ACC112 (cell line): Measurements from ENCODE around the gene PROSER2.
"Not testable (repeated sequence)": the region's sequence is repeated elsewhere in the genome, so short reads cannot be mapped to it uniquely, and the experiment has no call there.

Experiments used
- H2AFZ ChIP-seq: fragments of 200-600 bp; sonication (generic); one replicate; pipeline ENCODE4 v1.6.0; 2017; ENCODE audit warnings: antibody characterized with exemption, low read length; ENCODE audit not compliant: unreplicated experiment
- H3K27ac ChIP-seq: fragments of 200-600 bp; sonication (generic); 2 replicates; pipeline ENCODE4 v1.5.1; 2014; ENCODE audit warnings: low read depth, mild to moderate bottlenecking, antibody characterized with exemption, low read length, moderate library complexity
- H3K27me3 ChIP-seq: fragments of 200-600 bp; sonication (generic); 2 replicates; pipeline ENCODE4 v1.6.1; 2014; ENCODE audit warnings: mild to moderate bottlenecking, antibody characterized with exemption, low read length, moderate library complexity, mixed read lengths; ENCODE audit not compliant: insufficient read depth
- H3K36me3 ChIP-seq: fragments of 200-600 bp; sonication (generic); 2 replicates; pipeline ENCODE4 v1.6.1; 2016; ENCODE audit warnings: mild to moderate bottlenecking, antibody characterized with exemption, low read length, moderate library complexity, mixed read lengths; ENCODE audit not compliant: insufficient read depth
- H3K4me1 ChIP-seq: fragments of 200-600 bp; sonication (generic); one replicate; pipeline ENCODE4 v1.6.1; 2016; ENCODE audit warnings: low read length, mixed read lengths; ENCODE audit not compliant: insufficient read depth, unreplicated experiment, control insufficient read depth
- H3K4me3 ChIP-seq: fragments of 200-600 bp; sonication (generic); 2 replicates; pipeline ENCODE4 v1.5.1; 2014; ENCODE audit warnings: mild to moderate bottlenecking, low read depth, low read length
- H3K79me2 ChIP-seq: fragments of 200-600 bp; sonication (generic); one replicate; pipeline ENCODE4 v1.6.0; 2016; ENCODE audit warnings: low read length; ENCODE audit not compliant: control insufficient read depth, unreplicated experiment, insufficient read depth

PROSER2 gene

GRCh38 chr10:11887381-11888227, 64.4 kb downstream of the PROSER2 start:
- Histone ChIP-seq H3K4me3 (no peak overlapping the region), H3K4me1 (peaks cover 8% of the 10 kb centered on the region), H2AFZ (no peak overlapping the region), H3K36me3 (no peaks in the 10 kb centered on the region), H3K79me2 (no peaks in the 10 kb centered on the region), H3K27ac (no peak overlapping the region), H3K27me3 (no peaks in the 10 kb centered on the region)

GRCh38 chr10:11889263-11889662, 66.1 kb downstream of the PROSER2 start:
- not testable (repeated sequence) for H3K27me3 ChIP-seq, H3K79me2 ChIP-seq, H3K36me3 ChIP-seq, H3K4me1 ChIP-seq, H3K4me3 ChIP-seq, H2AFZ ChIP-seq, H3K27ac ChIP-seq

GRCh38 chr10:11891776-11892486, 68.8 kb downstream of the PROSER2 start:
- H3K79me2 ChIP-seq: no peaks in the 10 kb centered on the region
- no peak overlapping the region for H3K27ac ChIP-seq
- no peak overlapping the region for H3K4me3 ChIP-seq
- peaks cover 4% of the 10 kb centered on the region for H3K4me1 ChIP-seq
- no peaks in the 10 kb centered on the region for H3K36me3 ChIP-seq
- H3K27me3 ChIP-seq: no peaks in the 10 kb centered on the region
- no peak overlapping the region for H2AFZ ChIP-seq

- no peak overlapping the region for H3K27ac ChIP-seq
- no peaks in the 10 kb centered on the region for H3K27me3 ChIP-seq
- no peak overlapping the region for H2AFZ ChIP-seq
- no peaks in the 10 kb centered on the region for H3K36me3 ChIP-seq
- H3K79me2 ChIP-seq: no peaks in the 10 kb centered on the region
- H3K4me1 ChIP-seq: peaks cover 4% of the 10 kb centered on the region
- H3K4me3 ChIP-seq: no peak overlapping the region
Observed at GRCh38 chr10:11893749-11894278, 70.7 kb downstream of the PROSER2 start.

GRCh38 chr10:11894381-11895107, 71.4 kb downstream of the PROSER2 start:
- Histone ChIP-seq H3K79me2 (no peaks in the 10 kb centered on the region), H3K4me1 (peaks cover 4% of the 10 kb centered on the region), H3K36me3 (no peaks in the 10 kb centered on the region), H2AFZ (no peak overlapping the region), H3K27ac (no peak overlapping the region), H3K27me3 (no peaks in the 10 kb centered on the region), H3K4me3 (no peak overlapping the region)

GRCh38 chr10:11895108-11895466, 71.9 kb downstream of the PROSER2 start:
- Histone ChIP-seq H3K36me3 (no peaks in the 10 kb centered on the region), H2AFZ (no peak overlapping the region), H3K27ac (no peak overlapping the region)

GRCh38 chr10:11895598-11895997, 72.4 kb downstream of the PROSER2 start:
- no peak overlapping the region for H2AFZ ChIP-seq
- peaks cover 4% of the 10 kb centered on the region for H3K4me1 ChIP-seq
- H3K36me3 ChIP-seq: no peaks in the 10 kb centered on the region
- no peaks in the 10 kb centered on the region for H3K79me2 ChIP-seq
- no peaks in the 10 kb centered on the region for H3K27me3 ChIP-seq
- no peak overlapping the region for H3K27ac ChIP-seq
- H3K4me3 ChIP-seq: no peak overlapping the region

More at GRCh38 chr10:11895108-11895466, 71.9 kb downstream of the PROSER2 start:
- Histone ChIP-seq H3K4me1 (peaks cover 4% of the 10 kb centered on the region), H3K4me3 (no peak overlapping the region), H3K27me3 (no peaks in the 10 kb centered on the region), H3K79me2 (no peaks in the 10 kb centered on the region)

GRCh38 chr10:11896549-11897200, 73.5 kb downstream of the PROSER2 start:
- no peak overlapping the region for H3K27ac ChIP-seq
- H3K4me3 ChIP-seq: no peak overlapping the region
- H3K4me1 ChIP-seq: peaks cover 4% of the 10 kb centered on the region
- H3K79me2 ChIP-seq: no peaks in the 10 kb centered on the region
- H3K36me3 ChIP-seq: no peaks in the 10 kb centered on the region
- peaks cover under 1% of the 10 kb centered on the region; the same call in 1 of the 2 replicates for H3K27me3 ChIP-seq
- H2AFZ ChIP-seq: no peak overlapping the region

- Histone ChIP-seq H3K4me3 (no peak overlapping the region), H3K36me3 (no peaks in the 10 kb centered on the region), H3K4me1 (peaks cover 4% of the 10 kb centered on the region), H3K79me2 (no peaks in the 10 kb centered on the region), H3K27me3 (peaks cover 4% of the 10 kb centered on the region; the same call in 1 of the 2 replicates), H2AFZ (no peak overlapping the region), H3K27ac (no peak overlapping the region)
Observed at GRCh38 chr10:11898033-11898371, 74.8 kb downstream of the PROSER2 start.

- no peaks in the 10 kb centered on the region for H3K79me2 ChIP-seq
- H3K36me3 ChIP-seq: no peaks in the 10 kb centered on the region
- H3K27ac ChIP-seq: no peak overlapping the region
- peaks cover 4% of the 10 kb centered on the region; the same call in 1 of the 2 replicates for H3K27me3 ChIP-seq
- H2AFZ ChIP-seq: no peak overlapping the region
- H3K4me1 ChIP-seq: peaks cover 4% of the 10 kb centered on the region
- no peak overlapping the region for H3K4me3 ChIP-seq
Observed at GRCh38 chr10:11898372-11899066, 75.4 kb downstream of the PROSER2 start.
